ENCODE measurements around the gene ALG14.
"Not testable (repeated sequence)": the region's sequence is repeated elsewhere in the genome, so short reads cannot be mapped to it uniquely, and the experiment has no call there.

ALG14 gene

DNA sequence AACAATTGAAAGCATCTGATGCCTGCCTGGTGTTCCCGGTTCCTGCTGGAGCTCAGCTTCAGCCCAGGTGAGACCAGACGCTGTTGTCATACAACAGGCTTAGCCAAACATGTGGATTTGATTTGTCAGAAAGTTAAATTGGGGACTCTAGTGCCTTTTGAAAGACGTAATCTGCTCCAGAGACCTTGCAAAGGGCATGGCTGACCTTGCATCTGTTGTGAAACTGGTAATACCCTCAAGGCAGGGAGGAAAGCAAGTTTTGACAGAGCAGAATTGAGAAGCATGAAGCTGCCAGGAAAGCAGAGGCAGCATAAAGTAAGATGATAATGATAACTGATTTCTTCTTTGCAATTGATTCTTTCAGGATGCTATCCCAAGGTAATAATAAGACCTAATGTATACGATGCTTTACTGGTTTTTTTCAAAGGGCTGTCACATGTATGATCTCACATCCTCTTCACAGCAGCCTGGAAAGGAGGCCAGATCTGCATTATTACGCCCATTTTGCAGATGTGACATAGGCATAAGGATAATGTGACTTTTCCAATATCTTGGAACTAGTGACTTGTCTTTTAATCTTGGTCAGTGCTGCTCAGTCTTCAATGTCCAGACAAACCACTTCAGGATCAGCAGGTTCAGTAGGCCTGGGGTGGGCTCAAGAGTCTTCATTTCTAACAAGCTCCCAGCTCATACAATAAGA lies 121.1 kb downstream of the ALG14 start:
- no peak for DNase-seq

- DNase-seq, result no peak
Measured at GRCh38 chr1:94951046-94951445, 121.7 kb downstream of the ALG14 start.

GRCh38 chr1:94949681-94950661 lies 122.8 kb downstream of the ALG14 start:
- peak; percentile 83 for DNase-seq

GRCh38 chr1:94947437-94947836 lies 125.3 kb downstream of the ALG14 start:
- no peak for DNase-seq

GRCh38 chr1:94946886-94947285 lies 125.9 kb downstream of the ALG14 start:
- no peak for DNase-seq

DNA sequence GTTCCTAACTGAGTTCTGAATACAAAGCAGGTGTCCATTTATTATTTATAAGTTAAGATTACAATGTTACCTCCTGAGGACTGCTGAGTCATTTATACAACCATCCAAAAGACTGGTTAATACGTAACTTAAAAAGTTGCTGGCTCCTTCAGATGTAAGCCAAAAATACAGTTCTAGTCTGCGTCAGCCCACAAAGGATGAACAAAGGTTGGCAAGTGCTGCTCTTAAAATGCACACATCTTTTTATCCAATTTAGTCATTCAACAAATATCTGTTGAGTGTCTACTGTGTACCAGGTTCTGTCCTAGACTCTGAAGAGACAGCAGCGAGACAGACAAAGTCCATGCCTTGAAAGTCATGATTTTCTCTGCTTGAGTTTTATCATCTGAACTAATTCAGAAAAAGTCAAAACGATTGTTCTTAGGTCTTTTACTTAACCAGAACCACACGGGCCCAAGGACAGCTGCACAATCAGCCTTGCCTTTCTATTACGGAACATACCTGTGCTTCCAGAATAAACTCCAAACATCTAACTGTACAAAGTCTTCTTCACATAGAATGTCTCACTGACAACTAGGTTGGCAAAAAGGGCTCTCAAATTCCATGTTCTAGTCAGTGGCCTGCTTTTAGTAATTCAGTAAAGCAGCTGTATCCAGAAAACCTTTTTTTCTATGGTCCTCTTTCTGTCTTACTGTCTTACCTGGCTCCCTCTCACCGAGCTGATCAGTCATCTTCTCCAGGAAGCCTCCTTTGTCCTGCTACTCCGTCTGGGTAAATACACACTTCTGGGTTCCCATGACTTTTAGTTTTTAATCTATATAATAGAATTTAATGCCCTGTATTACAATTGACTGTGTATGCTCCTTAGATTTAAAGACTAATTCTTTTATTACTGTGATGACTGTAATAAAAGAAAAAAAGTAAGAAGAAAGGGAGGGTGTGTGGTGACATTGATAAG lies 130.3 kb downstream of the ALG14 start:
- no peak for DNase-seq

DNA sequence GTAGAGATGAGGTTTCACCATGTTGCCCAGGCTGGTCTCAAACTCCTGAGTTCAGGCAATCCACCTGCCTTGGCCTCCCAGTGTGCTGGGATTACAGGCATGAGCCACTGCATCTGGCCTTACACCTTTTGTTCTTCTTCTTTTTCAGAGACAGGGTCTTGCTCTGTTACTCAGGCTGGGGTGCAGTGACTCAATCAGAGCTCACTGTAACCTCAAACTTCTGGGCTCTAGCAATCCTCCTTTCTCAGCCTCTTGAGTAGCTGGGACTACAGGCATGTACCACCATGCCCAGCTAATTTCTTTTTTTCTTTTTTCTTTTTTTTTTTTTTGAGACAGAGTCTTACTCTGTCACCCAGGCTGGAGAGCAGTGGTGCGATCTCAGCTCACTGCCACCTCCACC lies 131.3 kb downstream of the ALG14 start:
- not testable (repeated sequence) for DNase-seq

DNA sequence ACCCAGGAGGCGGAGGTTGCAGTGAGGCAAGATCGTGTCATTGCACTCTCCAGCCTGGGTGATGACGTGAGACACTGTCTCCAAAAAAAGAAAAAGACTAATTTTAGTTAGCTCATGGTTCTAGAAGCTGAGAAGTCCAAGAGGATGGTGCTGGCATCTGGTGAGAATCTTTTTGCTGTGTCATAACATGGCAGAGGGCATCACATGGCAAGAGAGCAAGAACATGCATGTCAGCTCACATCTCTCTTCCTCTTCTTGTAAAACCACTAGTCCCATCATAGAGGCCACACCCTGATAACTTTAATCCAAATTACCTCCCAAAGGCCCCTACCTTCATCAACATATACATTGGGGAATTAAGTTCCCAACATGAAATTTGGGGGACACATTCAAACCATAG lies 132.0 kb downstream of the ALG14 start:
- DNase-seq, result no peak

- no peak for DNase-seq
Measured at GRCh38 chr1:94937820-94938219, 134.9 kb downstream of the ALG14 start.

DNA sequence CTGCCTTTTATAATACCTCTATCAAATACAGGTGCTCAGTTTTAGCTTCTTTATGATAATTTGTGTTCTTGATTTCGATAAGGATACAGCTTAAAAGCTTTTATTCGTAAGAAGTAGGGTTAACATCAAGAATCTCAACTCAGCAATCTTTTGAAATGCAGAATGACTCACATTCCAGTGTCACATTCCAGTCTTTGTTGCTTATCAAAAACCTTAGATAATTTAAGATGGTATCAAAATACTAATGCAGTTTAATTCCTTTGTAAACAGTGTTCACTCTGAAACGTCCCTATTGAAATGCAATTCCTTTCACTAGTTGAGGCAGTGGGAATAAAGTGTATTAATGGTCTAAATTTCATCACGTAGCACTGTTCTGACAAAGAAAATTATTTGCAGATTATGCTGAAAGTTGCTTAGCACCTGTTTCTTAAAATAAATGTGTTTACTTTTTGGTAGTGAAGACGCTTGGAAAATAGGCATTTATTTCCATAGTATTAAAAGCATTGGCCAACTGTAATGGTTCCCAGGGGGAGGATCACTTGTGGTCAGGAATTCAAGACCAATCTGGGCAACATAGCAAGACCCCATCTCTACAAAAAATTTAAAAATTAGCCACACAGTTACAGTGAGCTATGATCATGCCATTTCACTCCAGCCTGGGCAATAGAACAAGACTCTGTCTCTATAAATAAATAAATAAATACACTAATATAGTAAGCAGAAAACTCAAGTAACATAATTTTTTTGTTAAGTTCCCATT lies 135.7 kb downstream of the ALG14 start:
- no peak for DNase-seq

DNA sequence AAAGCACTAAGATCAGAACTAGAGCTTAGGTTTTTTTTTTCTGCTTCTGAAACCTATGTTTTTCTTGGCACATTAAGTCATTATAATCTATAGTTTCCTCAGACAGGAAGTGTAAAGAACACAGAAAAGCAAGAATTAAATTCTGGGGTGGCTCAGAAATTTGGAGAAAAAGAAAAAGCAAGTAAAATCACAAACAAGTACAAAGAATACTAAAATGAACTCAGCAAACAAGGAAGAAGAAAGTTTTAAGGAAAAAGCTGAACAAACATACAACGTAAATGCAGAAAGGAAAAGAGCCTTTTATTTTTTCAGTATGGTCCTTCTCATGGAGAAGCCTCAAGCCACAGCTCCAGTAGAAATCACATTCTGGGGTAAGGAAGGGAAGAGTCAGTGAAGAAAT lies 137.3 kb downstream of the ALG14 start:
- no peak for DNase-seq

DNA sequence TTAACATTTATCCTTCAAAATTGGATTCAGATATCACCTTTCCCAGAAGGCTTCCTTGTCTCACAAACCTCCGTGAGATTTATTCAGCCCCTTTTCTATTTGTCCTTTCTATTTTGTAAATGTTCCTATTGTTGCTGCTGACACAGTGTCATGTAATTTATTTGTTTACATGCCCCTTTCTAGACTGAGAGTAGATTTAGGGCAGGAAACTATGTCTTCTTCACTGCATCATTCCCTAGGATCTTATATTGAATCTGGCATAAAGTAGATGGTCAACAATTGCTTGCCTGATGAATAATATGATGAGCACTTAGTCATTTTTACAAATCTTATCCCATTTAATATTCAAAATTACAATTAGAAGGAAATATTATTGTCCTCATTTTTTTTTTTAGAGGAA lies 137.7 kb downstream of the ALG14 start:
- DNase-seq, result no peak

- no peak for DNase-seq
Measured at GRCh38 chr1:94934551-94934950, 138.2 kb downstream of the ALG14 start.

- DNase-seq, result no peak
Measured at GRCh38 chr1:94931254-94931841, 141.4 kb downstream of the ALG14 start.

GRCh38 chr1:94929351-94930217 lies 143.2 kb downstream of the ALG14 start:
- DNase-seq, result no peak

- DNase-seq, result no peak
Measured at GRCh38 chr1:94928293-94928939, 144.3 kb downstream of the ALG14 start.

GRCh38 chr1:94927405-94928175 lies 145.2 kb downstream of the ALG14 start:
- peak; percentile 66 for DNase-seq

- peak; percentile 94 for DNase-seq
Measured at GRCh38 chr1:94926915-94927404, 145.8 kb downstream of the ALG14 start, which contains the start of gene CNN3. Gene CNN3 (minus strand): TSS chr1:94927110. CDS start chr1:94926894, 216 bp downstream.
